Measurements from ENCODE around the gene ACSL6.

- TF ChIP-seq, protein P1, sequence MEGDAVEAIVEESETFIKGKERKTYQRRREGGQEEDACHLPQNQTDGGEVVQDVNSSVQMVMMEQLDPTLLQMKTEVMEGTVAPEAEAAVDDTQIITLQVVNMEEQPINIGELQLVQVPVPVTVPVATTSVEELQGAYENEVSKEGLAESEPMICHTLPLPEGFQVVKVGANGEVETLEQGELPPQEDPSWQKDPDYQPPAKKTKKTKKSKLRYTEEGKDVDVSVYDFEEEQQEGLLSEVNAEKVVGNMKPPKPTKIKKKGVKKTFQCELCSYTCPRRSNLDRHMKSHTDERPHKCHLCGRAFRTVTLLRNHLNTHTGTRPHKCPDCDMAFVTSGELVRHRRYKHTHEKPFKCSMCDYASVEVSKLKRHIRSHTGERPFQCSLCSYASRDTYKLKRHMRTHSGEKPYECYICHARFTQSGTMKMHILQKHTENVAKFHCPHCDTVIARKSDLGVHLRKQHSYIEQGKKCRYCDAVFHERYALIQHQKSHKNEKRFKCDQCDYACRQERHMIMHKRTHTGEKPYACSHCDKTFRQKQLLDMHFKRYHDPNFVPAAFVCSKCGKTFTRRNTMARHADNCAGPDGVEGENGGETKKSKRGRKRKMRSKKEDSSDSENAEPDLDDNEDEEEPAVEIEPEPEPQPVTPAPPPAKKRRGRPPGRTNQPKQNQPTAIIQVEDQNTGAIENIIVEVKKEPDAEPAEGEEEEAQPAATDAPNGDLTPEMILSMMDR (IDR thresholded peaks at IDR 0.05), result no peak
- TF ChIP-seq EZH2 (IDR thresholded peaks at IDR 0.05; ENCODE audit: borderline replicate concordance, insufficient read depth, low read depth, low read length, poor library complexity, severe bottlenecking), result no peak
Observed at GRCh38 chr5:131932235-131932634, 79.2 kb downstream of the ACSL6 start.
